ENCODE data around the gene CNTROB. TPM values are rescaled to one million over a fixed set of nuclear protein-coding genes. Genes with fewer than 3 reads are reported as not detected.
"Not testable (repeated sequence)": the region's sequence is repeated elsewhere in the genome, so short reads cannot be mapped to it uniquely, and the experiment has no call there.

CNTROB gene
- total and polyA plus RNA-seq, 12 donors = 11.8 to 85.2 (median 19.2) TPM

GRCh38 chr17:7945651-7946050 lies 13.6 kb downstream of the CNTROB start:
- Histone ChIP-seq H3K4me1 (replicated peaks in 1 of 2) (no peaks in the 10 kb centered on the region), H3K27me3 (no peaks in the 10 kb centered on the region), H3K4me3 (no peak overlapping the region), H3K9me3 (replicated peaks in 1 of 3) (no peaks in the 10 kb centered on the region), H3K36me3 (replicated peaks in 1 of 2) (peaks cover 0 to 68% of the 10 kb centered on the region in 2 donors), H3K27ac (no peak overlapping the region)
- whole genome bisulfite sequencing, 4 donors = 82 to 97% (median 86%) methylated on average over 4 to 7 of the region's 7 CpGs
- no peak for DNase-seq
- intact Hi-C loops (cut with DNase I) = no loop called here
- TF ChIP-seq POLR2A (IDR thresholded peaks at IDR 0.05) = no peak

- Histone ChIP-seq H3K4me1 (replicated peaks in 1 of 2) (no peaks in the 10 kb centered on the region), H3K27me3 (no peaks in the 10 kb centered on the region), H3K36me3 (replicated peaks in 1 of 2) (peaks cover 0 to 62% of the 10 kb centered on the region in 2 donors), H3K4me3 (no peak overlapping the region), H3K9me3 (replicated peaks in 1 of 3) (no peaks in the 10 kb centered on the region), H3K27ac (no peak overlapping the region)
- no peak for DNase-seq
- TF ChIP-seq POLR2A (IDR thresholded peaks at IDR 0.05) (no peak), CTCF (IDR thresholded peaks at IDR 0.05) (no peak)
- intact Hi-C loops (cut with DNase I) = no loop called here
- 78 to 95% (median 88%) methylated on average over 5 of the region's 5 CpGs for WGBS, 4 donors
Observed at GRCh38 chr17:7946441-7946840, 14.4 kb downstream of the CNTROB start.

- Histone ChIP-seq H3K27ac (no peak overlapping the region), H3K36me3 (replicated peaks in 1 of 2) (peaks cover 0 to 62% of the 10 kb centered on the region in 2 donors), H3K27me3 (no peaks in the 10 kb centered on the region), H3K4me1 (replicated peaks in 1 of 2) (no peaks in the 10 kb centered on the region), H3K9me3 (replicated peaks in 1 of 3) (no peaks in the 10 kb centered on the region), H3K4me3 (no peak overlapping the region)
- 87 to 89% (median 88%) methylated on average over 4 to 5 of the region's 5 CpGs for WGBS, 4 donors
- TF ChIP-seq CTCF (IDR thresholded peaks at IDR 0.05) = no peak
- TF ChIP-seq POLR2A (IDR thresholded peaks at IDR 0.05) = no peak
- DNase-seq = no peak
- intact Hi-C loops (cut with DNase I) = no loop called here
Observed at GRCh38 chr17:7947651-7948050, 15.6 kb downstream of the CNTROB start.

GRCh38 chr17:7950578-7950977 lies 18.6 kb downstream of the CNTROB start:
- H3K4me3 ChIP-seq = no peak overlapping the region
- H3K4me1 ChIP-seq (replicated peaks in 1 of 2) = no peaks in the 10 kb centered on the region
- intact Hi-C loops (cut with DNase I) = no loop called here
- DNase-seq = no peak
- H3K27ac ChIP-seq = no peak overlapping the region
- peaks cover 0 to 36% of the 10 kb centered on the region in 2 donors for H3K36me3 ChIP-seq (replicated peaks in 1 of 2)
- no peak for TF ChIP-seq CTCF (IDR thresholded peaks at IDR 0.05)
- TF ChIP-seq POLR2A (IDR thresholded peaks at IDR 0.05) = no peak
- no peaks in the 10 kb centered on the region for H3K27me3 ChIP-seq
- WGBS, 4 donors = 80 to 97% (median 84%) methylated on average over 3 of the region's 3 CpGs
- no peaks in the 10 kb centered on the region for H3K9me3 ChIP-seq (replicated peaks in 1 of 3)

- intact Hi-C loops (cut with DNase I) = no loop called here
- H3K9me3 ChIP-seq (replicated peaks in 1 of 3) = no peaks in the 10 kb centered on the region
- TF ChIP-seq POLR2A (IDR thresholded peaks at IDR 0.05) (no peak), CTCF (IDR thresholded peaks at IDR 0.05) (no peak)
- H3K27ac ChIP-seq = no peak overlapping the region
- no peak for DNase-seq
- H3K4me3 ChIP-seq = no peak overlapping the region
- whole genome bisulfite sequencing, 4 donors = 72 to 81% (median 77%) methylated on average over 5 of the region's 5 CpGs
- H3K36me3 ChIP-seq (replicated peaks in 1 of 2) = peaks cover 0 to 29% of the 10 kb centered on the region in 2 donors
- no peaks in the 10 kb centered on the region for H3K27me3 ChIP-seq
- no peaks in the 10 kb centered on the region for H3K4me1 ChIP-seq (replicated peaks in 1 of 2)
Observed at GRCh38 chr17:7951143-7951792, 19.3 kb downstream of the CNTROB start.

GRCh38 chr17:7953266-7953665 lies 21.3 kb downstream of the CNTROB start:
- H3K4me3 ChIP-seq; intact Hi-C loops (cut with DNase I); H3K4me1 ChIP-seq (replicated peaks in 1 of 2); H3K27me3 ChIP-seq; DNase-seq; H3K9me3 ChIP-seq (replicated peaks in 1 of 3); H3K27ac ChIP-seq: not testable (repeated sequence)
- H3K36me3 ChIP-seq (replicated peaks in 1 of 2) = peaks cover 0 to 12% of the 10 kb centered on the region in 2 donors
- 91 to 96% (median 92%) methylated on average over 9 to 13 of the region's 13 CpGs for WGBS, 4 donors

Measured in adrenal gland (tissue), 12 donors.